Stimulated activated CD8-positive, alpha-beta memory T cell treated with anti-CD3 and anti-CD28 coated beads, Interleukin-12 subunit alpha, Interleukin-12 subunit beta, amount 100 ng/mL, for 4 hours (primary cell): ENCODE data around the gene PIK3CG.
"Not testable (repeated sequence)": the region's sequence is repeated elsewhere in the genome, so short reads cannot be mapped to it uniquely, and the experiment has no call there.

Experiments
- DNase-seq: peaks from one replicate; pipeline ENCODE4 v3.0.0-alpha.2; 2020; ENCODE audit warnings: low read depth

The PIK3CG gene

GRCh38 chr7:106865130-106866041, at the start of gene PIK3CG:
TSS of gene PIK3CG (plus strand) at chr7:106865282. CDS start at chr7:106867562, 2,280 bp downstream.
- no peak for DNase-seq

GRCh38 chr7:106817098-106817497, 48.0 kb upstream of the PIK3CG start:
- no peak for DNase-seq

- no peak for DNase-seq
Observed at GRCh38 chr7:106818736-106819135, 46.3 kb upstream of the PIK3CG start.

DNA sequence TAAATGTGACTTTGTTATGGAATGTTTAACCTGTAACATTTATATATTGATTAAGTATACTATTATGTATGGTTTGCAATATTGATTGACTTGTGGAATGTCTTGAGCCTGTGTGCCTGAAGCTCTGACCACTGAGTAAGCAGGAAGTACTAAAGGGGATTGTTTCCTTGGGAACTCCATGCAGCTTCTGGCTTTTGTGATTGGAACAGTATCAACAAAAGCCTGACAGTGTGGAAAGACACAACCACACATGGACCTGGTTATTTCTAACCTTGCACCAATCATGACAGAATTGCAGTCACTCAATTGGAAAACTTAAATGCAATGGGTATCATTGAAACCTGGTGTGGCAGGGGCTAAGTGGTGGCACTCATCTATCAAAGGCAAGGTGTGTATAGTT, 45.5 kb upstream of the PIK3CG start:
- no peak for DNase-seq

- no peak for DNase-seq
Observed at GRCh38 chr7:106820321-106821217, 44.5 kb upstream of the PIK3CG start.

GRCh38 chr7:106823631-106824030, 41.5 kb upstream of the PIK3CG start:
- DNase-seq = no peak

DNA sequence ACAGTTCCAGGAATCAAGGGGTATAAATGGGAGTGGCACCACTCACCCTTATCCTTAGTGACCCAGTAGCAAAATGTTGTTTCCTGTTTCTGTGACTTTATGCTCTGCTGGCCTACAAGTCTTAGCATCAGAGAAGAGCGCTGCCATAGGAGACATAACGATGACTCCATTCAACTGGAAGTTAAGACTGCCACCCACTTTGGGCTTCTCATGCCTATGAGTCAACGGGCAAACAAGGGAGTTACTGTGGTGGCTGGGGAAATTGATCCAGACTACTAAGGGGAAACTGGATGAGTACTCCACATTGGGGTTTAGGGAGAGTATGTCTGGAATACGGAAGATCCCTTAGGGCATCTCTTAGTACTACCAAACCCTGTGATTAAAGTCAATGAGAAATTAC, 40.6 kb upstream of the PIK3CG start:
- DNase-seq = no peak

DNA sequence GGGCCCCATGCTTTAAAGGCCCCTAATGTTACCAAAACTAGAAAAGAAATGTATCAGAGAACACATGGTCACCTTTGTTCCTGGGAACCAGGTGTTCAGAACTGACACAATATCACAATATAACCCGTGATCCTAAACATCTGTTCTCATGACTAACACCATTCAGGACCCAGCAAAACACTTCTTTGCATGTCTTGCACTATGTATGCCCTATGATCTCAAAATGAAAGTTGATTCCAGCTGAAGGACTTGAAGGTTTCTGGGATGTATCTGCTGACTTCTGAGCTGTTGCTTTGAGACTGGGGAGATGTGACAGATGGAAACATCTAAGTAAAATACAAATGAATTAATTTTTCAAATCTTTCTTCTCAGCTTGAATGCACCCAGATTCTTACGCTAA, 37.5 kb upstream of the PIK3CG start:
- no peak for DNase-seq

- DNase-seq = no peak
Observed at GRCh38 chr7:106829496-106829895, 35.6 kb upstream of the PIK3CG start.

- not testable (repeated sequence) for DNase-seq
Observed at GRCh38 chr7:106830896-106831295, 34.2 kb upstream of the PIK3CG start.

- no peak for DNase-seq
Observed at GRCh38 chr7:106836816-106837215, 28.3 kb upstream of the PIK3CG start.

DNA sequence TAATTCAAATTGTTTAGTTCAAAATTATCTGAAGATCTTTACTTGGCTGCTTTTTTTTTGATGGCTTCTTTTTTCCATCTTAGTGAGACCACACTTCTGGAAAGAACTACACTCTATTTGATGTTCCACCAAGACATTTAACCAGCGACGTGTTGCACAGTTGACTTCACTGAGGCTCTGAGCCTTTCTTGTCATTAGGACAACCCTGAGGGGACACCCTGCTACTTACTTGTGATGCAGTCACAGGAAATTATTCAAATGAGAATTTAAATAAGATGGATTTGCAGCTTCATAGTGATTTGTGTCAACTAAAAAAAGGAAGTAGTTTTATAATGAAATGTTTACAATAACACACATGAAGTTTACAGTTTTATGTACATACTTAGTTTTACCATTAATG, 25.6 kb upstream of the PIK3CG start:
- DNase-seq = no peak

DNA sequence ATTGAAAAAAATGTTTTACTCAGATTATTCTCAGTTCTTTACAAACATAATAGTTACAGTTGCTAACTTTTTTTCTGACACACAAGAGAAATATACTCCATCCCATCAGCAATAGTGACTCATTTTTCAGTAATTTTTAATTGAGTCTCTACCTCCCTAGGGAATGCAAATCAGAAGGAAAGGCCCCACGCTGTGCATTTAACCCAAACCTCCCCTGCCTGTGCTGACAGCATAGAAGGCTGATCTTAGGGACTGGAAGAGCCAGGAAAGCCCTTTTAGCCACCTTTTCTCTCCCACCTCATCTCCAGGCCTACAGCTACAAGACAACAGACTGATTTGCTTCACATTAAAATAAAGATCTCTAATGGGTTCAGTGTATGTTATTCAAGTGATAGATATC, 24.7 kb upstream of the PIK3CG start:
- no peak for DNase-seq

GRCh38 chr7:106841896-106842390, 23.1 kb upstream of the PIK3CG start:
- no peak for DNase-seq

GRCh38 chr7:106844279-106844997, 20.6 kb upstream of the PIK3CG start:
- no peak for DNase-seq

- no peak for DNase-seq
Observed at GRCh38 chr7:106848049-106848448, 17.0 kb upstream of the PIK3CG start.

DNA sequence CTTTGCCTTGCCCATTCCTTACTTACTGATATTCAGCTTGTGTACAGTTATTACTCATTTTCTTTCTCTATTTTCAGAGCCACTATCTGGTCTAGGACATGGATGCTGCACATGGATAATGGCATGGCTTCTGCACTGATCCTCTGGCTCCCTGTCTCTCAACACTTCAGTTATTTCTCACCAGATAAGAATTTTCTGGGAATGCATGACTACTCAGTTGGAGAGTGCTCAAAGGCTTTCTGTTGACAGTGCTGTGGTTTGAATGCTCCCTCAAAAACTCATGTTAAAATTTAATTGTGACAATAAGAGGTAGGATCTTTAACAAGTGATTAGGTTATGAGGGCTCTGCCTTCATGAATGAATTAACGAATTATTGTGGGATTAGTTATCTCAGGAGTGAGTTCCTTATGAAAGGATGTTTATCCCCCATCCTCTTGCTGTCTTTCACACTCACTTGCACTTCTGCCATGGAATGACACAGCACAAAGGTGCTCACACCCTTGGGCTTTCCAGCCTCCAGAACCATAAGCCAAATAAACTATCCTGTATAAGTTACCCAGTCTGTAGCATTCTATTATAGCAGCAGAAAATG, 16.1 kb upstream of the PIK3CG start:
- no peak for DNase-seq

GRCh38 chr7:106851632-106852031, 13.4 kb upstream of the PIK3CG start:
- not testable (repeated sequence) for DNase-seq

- DNase-seq = no peak
Observed at GRCh38 chr7:106853250-106853908, 11.7 kb upstream of the PIK3CG start.

GRCh38 chr7:106855540-106856132, 9.4 kb upstream of the PIK3CG start:
- DNase-seq = no peak
